Measurements from ENCODE around the gene FERMT1.
"Not testable (repeated sequence)": the region's sequence is repeated elsewhere in the genome, so short reads cannot be mapped to it uniquely, and the experiment has no call there.

The FERMT1 gene

GRCh38 chr20:6066582-6066981 is 56.2 kb downstream of the FERMT1 start:
- no peak for DNase-seq

- no peak for DNase-seq
These were observed 61.3 kb downstream of the FERMT1 start for GRCh38 chr20:6061544-6061943.

DNA sequence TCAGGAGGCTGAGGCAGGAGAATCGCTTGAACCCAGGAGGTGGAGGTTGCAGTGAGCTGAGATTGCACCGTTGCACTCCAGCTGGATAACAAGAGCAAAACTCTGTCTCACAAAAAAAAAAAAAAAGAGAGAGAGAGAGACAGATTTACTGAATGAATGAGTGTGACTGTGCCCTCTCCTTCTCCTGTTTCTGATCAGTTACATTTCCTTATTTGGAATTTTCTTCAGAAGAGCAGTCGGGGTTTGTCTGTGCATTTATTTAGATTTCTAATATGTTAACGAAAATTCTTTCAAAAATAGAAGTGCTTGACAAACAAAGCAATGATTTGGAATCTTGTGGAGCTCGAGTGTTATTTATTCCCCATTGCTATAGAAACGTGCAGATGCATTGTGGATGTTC is 62.6 kb downstream of the FERMT1 start:
- DNase-seq = no peak

DNA sequence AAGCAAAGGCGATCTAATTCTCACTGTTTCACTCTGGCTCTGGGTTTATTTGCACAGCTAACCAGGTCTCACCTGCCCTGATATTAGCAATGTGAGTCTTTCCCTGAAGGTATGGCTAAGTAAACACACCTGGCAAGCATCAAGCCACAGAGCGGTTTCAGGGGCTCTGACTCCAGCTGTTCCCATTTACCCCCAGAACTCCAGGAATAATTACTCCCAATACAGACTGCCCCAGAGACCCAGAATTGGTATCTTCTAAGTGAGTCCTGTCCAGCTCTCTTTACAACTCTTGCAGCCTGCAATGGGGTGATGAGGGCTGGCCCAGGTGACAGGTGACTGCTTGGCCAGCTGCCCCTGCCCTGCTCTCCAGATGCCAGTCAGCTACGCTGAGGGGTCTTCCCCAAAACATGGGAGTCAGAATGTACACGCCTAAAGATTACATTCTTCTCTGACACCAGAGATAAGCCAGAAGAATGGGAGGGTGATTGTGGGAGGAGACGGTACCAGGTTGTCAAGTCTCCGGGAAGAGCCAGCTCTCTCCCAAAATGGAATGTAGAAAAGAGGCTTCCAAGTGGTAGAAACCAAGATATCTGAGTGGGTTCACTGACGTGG is 64.0 kb downstream of the FERMT1 start:
- DNase-seq = no peak

- no peak for DNase-seq
These were observed 65.1 kb downstream of the FERMT1 start for GRCh38 chr20:6057691-6058090.

- no peak for DNase-seq
These were observed 65.7 kb downstream of the FERMT1 start for GRCh38 chr20:6057139-6057538.

DNA sequence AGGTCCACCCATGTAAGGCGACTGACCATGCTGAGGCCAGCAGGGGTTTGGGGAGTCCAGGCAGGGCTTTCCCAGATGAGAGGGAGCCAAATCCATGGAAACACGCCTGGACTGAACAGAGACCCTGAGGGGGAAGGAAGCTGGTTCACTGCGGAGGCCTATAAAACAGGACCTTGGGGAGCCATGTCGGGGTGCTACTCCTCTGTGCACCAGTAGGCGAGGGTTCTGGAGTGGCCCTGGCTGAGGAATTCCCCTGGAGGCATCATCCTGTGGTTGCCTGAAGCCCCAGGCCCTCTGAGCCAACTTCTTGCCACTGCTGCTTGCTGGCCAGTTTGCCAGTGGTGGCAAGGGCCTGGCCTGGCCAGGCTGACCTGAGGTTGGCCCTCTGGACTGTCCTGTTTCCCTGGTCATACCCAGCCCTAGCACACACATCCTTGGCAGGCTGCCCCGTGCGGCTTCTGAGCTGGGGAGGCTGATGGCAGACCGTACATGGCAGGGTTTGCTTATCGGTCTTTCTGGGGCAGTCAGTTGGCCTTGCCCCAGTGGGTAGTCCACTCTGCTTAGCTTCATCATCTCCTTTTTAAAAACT is 66.8 kb downstream of the FERMT1 start:
- DNase-seq = no peak

DNA sequence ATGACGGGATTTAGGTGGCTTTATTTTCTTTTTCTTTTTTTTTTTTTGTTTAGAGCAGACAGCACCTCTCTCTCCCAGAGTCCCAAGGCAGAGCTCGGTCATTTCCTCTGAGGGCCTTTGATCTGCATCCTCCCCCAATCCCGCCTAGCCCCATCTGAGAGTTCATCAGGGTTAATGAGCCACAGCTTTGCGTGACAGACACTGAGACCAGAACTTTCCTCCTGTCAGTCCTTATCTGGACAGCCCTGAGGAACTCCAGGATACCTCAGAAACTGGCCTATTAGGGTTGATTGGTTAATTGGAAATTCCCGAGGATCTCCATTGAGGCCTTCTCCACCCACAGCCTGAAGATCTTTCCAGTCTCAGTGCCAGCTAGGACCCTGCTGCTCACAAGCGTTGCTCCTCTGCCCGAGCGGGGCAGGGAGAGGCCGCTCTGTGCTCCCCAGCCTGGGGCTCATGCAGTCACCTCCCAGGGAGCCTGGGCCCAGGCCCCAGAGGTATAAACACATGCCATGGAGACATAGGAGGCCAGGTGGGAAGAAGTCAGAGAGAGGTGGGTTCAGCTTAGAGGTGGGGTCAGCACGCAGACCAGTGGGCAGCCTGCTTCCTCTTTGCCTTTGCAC is 67.6 kb downstream of the FERMT1 start:
- DNase-seq = no peak

DNA sequence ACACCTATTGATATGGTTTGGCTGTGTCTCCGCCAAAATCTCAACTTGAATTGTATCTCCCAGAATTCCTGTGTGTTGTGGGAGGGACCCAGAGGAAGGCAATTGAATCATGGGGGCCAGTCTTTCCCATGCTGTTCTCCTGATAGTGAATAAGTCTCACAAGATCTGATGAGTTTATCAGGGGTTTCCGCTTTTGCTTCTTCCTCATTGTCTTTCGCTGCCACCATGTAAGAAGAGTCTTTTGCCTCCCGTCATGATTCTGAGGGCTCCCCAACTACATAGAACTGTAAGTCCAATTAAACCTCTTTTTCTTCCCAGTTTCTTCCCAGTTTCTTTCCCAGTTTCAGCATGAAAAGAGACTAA is 68.2 kb downstream of the FERMT1 start:
- not testable (repeated sequence) for DNase-seq

DNA sequence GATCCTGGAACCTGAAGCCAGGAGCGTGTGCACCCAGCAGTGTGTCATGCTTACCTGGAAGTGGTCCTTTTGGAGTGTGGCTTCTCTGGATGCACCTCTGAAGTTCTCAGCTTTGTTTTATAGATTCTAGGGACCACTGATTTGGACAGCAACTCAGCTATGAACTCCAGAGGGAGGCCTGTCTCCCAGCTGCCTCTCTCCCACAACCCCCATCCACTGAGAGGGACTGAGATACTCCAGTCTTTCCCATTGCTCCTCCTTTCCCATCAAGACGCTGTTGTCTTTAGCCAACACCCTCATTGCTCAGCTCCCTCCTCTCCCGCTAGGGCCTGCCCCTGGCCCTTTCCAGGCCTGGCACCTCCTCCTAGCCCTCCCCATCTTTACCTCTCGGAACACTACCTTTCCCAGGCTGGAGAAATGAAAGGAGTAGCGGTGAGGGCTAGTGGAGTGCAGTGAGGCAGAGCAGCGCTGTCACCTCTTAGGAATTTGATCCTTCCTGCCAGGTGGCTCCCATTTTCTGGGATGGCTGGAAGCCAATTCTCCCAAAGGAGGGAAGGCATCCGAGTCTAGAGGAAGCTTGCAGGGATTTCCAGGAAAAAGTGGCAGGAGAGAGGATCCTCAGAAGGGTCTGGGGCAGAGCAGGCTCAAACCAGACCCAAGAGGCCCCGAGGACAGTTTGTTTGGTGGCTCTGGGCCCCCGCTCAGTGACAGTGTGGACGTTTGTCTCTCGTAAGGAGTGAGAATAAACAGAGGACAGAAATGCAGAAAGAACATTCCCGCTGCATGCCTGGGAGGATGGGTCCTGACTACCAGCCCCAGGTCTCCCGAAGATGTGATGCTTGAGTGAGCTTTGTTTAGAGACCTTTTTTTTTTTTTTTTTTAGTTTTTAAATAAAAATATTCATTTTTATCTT is 68.8 kb downstream of the FERMT1 start, which contains the start of gene LRRN4:
Gene LRRN4, minus strand, starts transcription at position 285 of the 913 bp plus-strand sequence. CDS start 1,261 bp downstream, outside the sequence.
- DNase-seq = peak; percentile 35

DNA sequence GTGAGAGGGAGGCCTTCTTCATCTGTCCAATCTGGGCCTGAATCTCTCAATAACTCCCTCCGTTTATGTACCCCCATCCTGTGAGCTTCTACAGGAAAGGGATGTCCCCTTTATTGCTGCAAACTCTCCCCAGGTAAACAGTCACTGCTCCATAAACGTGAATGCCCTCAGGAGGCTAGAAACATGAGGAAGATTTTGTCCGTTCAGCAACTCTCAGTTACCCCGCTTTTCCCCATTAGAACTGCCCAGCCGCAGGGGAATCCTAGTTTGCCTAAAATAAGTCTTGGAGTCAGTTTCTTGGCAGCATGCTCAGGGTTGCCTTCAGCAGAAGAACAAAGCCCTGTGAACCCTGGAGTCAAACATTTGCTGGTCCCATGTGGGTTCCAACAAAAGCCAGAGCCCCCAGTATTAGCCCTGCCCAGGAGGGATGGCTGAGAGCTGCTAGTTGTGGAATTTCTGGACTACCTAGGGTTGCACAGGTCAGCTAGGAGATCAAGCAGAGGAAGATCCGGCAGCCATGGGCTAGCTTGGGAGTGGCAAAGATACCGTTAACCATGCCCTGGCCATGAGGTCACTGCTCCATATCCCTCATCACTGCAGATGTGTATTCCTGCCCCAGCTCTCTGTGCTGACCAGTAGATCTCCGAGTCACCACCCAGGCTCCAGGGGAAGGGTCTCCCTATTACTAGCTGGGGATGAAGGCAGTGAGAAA is 69.6 kb downstream of the FERMT1 start:
- no peak for DNase-seq

DNA sequence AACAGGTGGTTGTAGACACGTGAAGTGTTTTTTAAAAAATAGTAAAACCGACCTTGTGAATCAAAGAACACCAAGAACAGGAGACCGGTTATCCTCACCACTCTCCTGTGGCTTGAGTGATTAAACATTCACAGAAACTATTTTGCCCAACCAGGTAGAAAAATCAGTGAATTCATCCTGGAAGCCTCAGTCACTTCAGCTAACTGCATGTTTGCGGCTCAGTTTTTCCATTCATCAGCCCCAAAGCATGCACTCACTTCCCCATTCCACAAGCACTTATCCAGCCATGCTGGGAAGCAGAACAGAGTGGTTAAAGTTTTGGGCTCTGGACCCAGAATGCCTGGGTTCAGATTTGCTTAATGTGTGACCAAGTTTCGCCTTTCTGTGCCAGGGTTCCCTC is 71.3 kb downstream of the FERMT1 start:
- peak; percentile 26 for DNase-seq

- DNase-seq = no peak
These were observed 74.4 kb downstream of the FERMT1 start for GRCh38 chr20:6048391-6048790.

DNA sequence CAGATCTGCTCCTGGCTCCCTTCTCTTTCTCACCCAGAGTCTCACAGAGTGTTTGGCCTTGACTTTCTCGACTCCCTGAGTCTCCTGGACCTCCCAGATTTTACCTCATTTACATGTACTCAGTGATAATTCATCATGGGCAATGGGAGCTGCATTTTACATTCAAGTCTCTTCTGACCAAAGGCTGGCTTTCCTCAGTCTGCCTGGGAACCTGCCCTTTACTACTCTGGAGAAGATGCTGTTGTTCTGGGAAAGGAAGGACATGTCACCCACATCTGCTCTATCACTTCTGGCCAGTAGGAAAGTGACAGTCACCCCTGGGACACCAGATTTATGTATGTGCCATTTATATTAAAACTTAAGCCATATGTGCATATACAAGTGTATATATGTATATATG is 76.4 kb downstream of the FERMT1 start:
- no peak for DNase-seq

GRCh38 chr20:6045566-6045965 is 77.3 kb downstream of the FERMT1 start:
- DNase-seq = no peak

- DNase-seq = no peak
These were observed 78.7 kb downstream of the FERMT1 start for GRCh38 chr20:6044115-6044514.

GRCh38 chr20:6041808-6042265 is 81.0 kb downstream of the FERMT1 start:
- DNase-seq = no peak

GRCh38 chr20:6040958-6041807 is 81.6 kb downstream of the FERMT1 start:
- DNase-seq = no peak

DNA sequence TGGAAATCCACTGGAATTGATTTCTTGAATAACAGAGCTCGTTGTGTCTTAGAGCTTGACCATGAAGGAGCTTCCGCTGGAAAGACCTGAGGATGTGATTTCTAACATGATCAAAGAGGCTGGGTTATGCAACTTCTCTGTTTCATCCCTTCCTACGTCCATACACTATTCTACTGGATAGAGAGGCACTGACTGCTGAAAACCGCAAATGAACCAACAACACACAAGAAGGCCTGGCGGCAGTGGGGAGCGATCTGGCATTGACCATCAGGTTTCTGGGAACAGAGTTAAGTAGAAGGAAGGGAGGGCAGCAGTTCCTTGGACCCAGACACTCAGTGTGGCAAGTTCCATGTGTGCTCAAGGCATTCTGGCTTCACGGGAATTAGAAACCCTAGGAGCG is 82.3 kb downstream of the FERMT1 start:
- DNase-seq = no peak

GRCh38 chr20:6039766-6040165 is 83.1 kb downstream of the FERMT1 start:
- DNase-seq = no peak

DNA sequence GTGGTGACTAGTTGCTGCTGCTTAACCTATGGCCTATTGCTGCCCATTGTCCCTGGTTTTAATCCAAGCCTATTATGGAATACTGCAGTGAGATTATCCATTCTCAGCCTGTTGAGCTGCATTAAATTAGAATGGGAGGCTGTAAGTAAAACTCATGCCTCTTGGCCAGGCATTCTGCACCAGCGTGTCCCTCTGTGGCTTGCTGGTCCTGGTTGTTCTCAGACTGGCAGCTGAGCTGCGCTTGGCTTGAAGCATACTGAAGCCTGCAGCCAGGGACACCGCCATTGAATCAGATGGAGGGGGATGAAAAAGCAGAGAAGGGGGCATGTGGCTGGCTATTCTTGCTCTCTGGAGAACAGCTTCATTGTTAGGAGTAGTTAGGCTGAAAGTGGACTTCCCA is 84.6 kb downstream of the FERMT1 start:
- DNase-seq = no peak

- no peak for DNase-seq
These were observed 85.7 kb downstream of the FERMT1 start for GRCh38 chr20:6037082-6037481.
